Panc1 (cell line): ENCODE measurements around the gene TMEM273.

ENCODE experiments used
- CTCF ChIP-seq: fragments of 450-650 bp; IDR thresholded peaks from 2 replicates; pipeline ENCODE4 v1.5.1; 2017; ENCODE audit warnings: mild to moderate bottlenecking
- POLR2AphosphoS5 ChIP-seq: IDR thresholded peaks from 2 replicates; pipeline ENCODE4 v1.6.1; 2012; ENCODE audit warnings: mild to moderate bottlenecking, low read depth, low read length, moderate library complexity
- REST ChIP-seq, 2 experiments: IDR thresholded peaks; 2 replicates each; pipeline ENCODE4 v1.6.1; 2011 to 2012; ENCODE audit warnings: low read depth in 2 of 2, control low read depth in 1 of 2, low read length in 1 of 2, mild to moderate bottlenecking in 1 of 2, moderate library complexity in 1 of 2; ENCODE audit not compliant: insufficient read depth in 1 of 2

GRCh38 chr10:49160814-49161213, 27.4 kb downstream of the TMEM273 start:
- TF ChIP-seq CTCF (no peak), REST (IDR thresholded peaks at IDR 0.05; ENCODE audit: insufficient read depth in 1 of 2, low read depth in 2 of 2, low read length in 1 of 2) (no peak), POLR2AphosphoS5 (no peak)
